Mucosa of rectum (tissue), 2 donors: ENCODE measurements around the gene UMODL1.

Source experiments
- H3K27ac ChIP-seq, 2 donors: one replicate each; pipeline ENCODE4 v1.7.0; 2013; ENCODE audit warnings: inconsistent platforms in 2 of 2, low read depth in 2 of 2, low read length in 2 of 2
- H3K27me3 ChIP-seq, 2 donors: one replicate each; pipeline ENCODE4 v1.7.0; 2013; ENCODE audit warnings: low read length in 2 of 2; ENCODE audit not compliant: control insufficient read depth in 2 of 2, insufficient read depth in 2 of 2
- H3K36me3 ChIP-seq, 2 donors: one replicate each; pipeline ENCODE4 v1.7.0; 2013; ENCODE audit warnings: low read length in 2 of 2; ENCODE audit not compliant: control insufficient read depth in 2 of 2, insufficient read depth in 2 of 2
- H3K4me1 ChIP-seq, 2 donors: one replicate each; pipeline ENCODE4 v1.7.0; 2013; ENCODE audit warnings: low read length in 2 of 2, mild to moderate bottlenecking in 1 of 2; ENCODE audit not compliant: control insufficient read depth in 2 of 2, insufficient read depth in 2 of 2
- H3K4me3 ChIP-seq, 2 donors: one replicate each; pipeline ENCODE4 v1.7.0; 2013; ENCODE audit warnings: low read length in 2 of 2
- H3K9ac ChIP-seq, 2 donors: one replicate each; pipeline ENCODE4 v1.7.0; 2013; ENCODE audit warnings: low read length in 2 of 2, low read depth in 1 of 2, mild to moderate bottlenecking in 1 of 2
- H3K9me3 ChIP-seq, 2 donors: one replicate each; pipeline ENCODE4 v1.7.0; 2013; ENCODE audit warnings: low read length in 2 of 2; ENCODE audit not compliant: control insufficient read depth in 2 of 2
- donor health status: healthy.
- donor health status: Normal muscosa, but diverticular disease.

UMODL1 gene

DNA sequence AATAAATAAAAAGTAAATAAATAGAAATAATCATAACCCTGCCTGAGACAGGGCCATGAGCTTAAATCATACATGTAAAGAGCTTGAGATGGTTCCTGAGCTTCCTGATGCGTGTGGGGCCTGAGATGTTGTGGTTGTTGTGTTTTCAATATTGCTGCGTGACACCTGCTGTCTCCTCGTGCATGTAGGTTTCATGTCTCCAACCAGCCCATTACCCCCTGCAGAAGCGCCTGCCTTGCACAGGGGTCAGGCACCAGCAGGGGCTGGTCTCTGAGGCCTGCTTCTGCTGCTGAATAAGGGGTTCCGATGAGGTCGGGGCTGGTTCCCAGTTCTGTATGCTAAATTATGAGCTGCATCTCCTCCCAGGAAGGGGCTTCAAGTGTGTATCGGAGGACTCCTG lies 15.9 kb downstream of the UMODL1 start:
- Histone ChIP-seq H3K27ac (no peak overlapping the region), H3K4me1 (peaks cover 16 to 18% of the 10 kb centered on the region in 2 donors), H3K9me3 (no peaks in the 10 kb centered on the region), H3K4me3 (no peak overlapping the region), H3K27me3 (no peaks in the 10 kb centered on the region), H3K36me3 (no peaks in the 10 kb centered on the region), H3K9ac (no peak overlapping the region)

DNA sequence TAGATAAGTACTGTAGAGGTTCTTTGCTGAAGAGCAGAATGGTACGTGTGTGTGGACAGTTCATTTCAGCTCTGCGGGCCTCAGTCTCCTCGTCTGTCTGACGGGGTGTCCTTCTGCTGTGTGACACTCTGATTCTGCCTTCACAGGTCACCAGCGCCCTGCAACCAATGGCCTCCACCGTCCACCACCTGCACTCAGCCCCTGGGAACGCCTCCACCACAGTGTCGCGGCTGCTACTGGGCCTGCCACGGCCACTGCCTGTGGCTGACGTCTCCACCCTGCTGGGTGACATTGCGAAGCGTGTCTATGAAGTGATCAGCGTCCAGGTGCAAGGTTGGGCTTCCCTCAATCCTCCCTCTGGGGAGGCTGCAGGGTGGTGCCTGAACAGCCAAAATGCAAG lies 17.0 kb downstream of the UMODL1 start:
- Histone ChIP-seq H3K36me3 (no peaks in the 10 kb centered on the region), H3K4me3 (no peak overlapping the region), H3K27ac (no peak overlapping the region), H3K27me3 (no peaks in the 10 kb centered on the region), H3K9me3 (no peaks in the 10 kb centered on the region), H3K9ac (no peak overlapping the region), H3K4me1 (peaks cover 16 to 18% of the 10 kb centered on the region in 2 donors)

DNA sequence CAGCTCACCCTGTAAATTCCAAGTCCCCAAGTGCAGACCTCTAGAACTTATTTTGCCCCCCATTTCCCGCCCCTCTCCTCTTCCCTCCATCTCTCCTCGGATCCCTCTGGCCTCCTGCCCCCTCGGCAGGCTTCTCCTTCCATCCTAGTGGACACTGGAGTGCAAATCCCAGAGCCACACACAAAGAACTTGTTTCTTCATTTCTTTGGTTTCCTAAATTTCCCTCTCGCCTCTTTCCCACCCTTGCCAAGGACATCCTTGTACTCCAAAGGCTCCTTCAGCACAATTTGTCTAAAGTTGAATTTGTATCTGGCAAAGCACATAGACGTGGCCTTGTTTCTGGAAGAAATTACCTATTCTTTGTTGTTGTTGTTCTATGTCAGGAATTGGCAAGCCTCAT lies 17.5 kb downstream of the UMODL1 start:
- H3K4me3 ChIP-seq: no peak overlapping the region
- no peaks in the 10 kb centered on the region for H3K36me3 ChIP-seq
- no peaks in the 10 kb centered on the region for H3K9me3 ChIP-seq
- no peak overlapping the region for H3K9ac ChIP-seq
- H3K27me3 ChIP-seq: no peaks in the 10 kb centered on the region
- peaks cover 16 to 18% of the 10 kb centered on the region in 2 donors for H3K4me1 ChIP-seq
- no peak overlapping the region for H3K27ac ChIP-seq

DNA sequence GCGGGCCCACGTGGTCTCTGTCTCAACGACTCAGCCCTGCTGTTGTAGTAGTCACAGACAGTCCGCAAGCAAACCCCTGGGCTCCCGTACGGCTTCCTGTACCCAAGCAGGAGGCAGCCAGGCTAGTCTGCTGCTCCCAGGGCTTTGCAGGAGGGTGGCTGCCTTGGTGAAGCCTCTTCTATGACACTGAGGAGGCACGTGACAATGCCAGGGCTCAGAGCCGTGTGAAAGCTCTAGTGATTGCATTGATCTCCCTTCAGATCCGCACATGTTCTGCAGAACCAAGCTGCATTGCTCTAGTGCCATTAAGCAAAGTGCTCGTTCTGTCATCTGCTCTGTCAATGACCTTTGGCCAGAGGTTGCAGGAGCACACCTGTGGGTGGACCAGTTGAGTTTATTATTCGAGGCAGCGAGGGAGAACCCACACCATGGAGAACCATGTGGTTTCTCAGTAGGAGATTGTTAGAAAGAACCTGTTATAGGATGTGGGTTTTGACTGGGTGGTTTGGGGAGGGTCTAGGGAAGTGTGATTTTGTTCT lies 18.0 kb downstream of the UMODL1 start:
- Histone ChIP-seq H3K4me1 (peaks cover 16 to 18% of the 10 kb centered on the region in 2 donors), H3K36me3 (no peaks in the 10 kb centered on the region), H3K27me3 (no peaks in the 10 kb centered on the region), H3K9ac (no peak overlapping the region), H3K4me3 (no peak overlapping the region), H3K27ac (no peak overlapping the region), H3K9me3 (no peaks in the 10 kb centered on the region)

DNA sequence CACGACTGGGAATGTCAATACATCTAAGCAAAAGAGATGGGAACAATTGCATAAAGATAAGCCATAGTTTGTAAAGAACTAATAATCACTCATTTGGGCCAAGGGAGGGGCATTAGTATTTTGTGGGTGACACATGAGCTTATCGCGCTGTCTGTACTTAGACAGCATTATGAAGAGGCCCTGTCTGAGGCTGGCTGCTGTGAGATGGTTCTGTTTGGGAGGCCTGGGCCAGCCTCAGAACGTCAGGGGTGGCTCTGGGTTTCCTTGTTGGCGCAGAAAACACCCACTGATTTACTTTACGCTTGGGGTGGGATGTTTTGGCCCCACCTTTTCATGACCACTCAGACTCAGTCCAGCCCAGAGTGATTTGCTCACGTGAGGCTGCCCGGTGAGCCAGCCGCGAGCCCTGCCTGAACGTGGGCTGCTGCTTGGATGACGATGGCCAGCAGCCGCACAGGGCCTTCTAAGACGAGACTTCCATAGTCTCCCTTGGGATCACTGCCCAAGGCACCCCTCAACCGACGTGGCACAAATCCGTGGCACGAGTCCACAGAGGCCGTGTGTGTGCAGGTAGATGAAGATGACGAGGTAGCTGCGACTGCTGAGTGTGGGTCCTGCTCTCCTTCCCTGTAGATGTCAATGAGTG lies 18.7 kb downstream of the UMODL1 start:
- H3K27me3 ChIP-seq: no peaks in the 10 kb centered on the region
- no peak overlapping the region for H3K4me3 ChIP-seq
- H3K4me1 ChIP-seq: peaks cover 16 to 18% of the 10 kb centered on the region in 2 donors

DNA sequence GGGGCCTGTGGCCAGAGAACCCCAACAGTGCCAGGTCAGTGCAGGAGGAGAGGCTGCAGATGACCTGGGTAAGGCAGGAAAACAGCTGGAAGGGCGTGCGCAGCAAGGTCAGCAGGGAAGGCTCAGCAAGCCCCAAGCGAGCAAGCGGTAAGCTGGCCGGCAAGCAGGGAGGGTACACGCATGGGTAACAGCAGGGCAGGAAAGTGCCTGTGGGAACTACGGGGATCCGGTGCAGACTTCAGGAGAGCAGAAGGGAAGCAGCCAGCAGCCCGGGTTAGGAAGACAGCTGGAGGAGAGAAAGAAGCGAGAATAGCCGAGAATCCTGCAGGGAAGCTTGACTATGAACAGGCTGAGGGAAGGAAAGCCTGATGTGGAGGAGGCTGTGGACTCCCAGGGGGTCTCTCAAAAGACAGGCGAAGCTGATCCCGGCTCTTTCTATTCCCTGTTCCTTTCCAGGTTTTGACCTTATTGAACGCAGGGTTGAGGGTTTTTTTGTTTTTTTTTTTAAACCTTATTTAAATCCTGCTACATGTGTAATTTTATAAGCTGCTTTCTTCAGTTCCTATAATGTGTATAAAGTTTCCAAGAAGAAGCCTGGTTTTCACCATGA lies 20.9 kb downstream of the UMODL1 start:
- no peaks in the 10 kb centered on the region for H3K27me3 ChIP-seq
- H3K9ac ChIP-seq: no peak overlapping the region
- peaks cover 10% of the 10 kb centered on the region in 2 donors for H3K4me1 ChIP-seq
- H3K36me3 ChIP-seq: no peaks in the 10 kb centered on the region
- H3K27ac ChIP-seq: no peak overlapping the region
- H3K4me3 ChIP-seq: no peak overlapping the region
- peaks cover 0 to 7% of the 10 kb centered on the region in 2 donors for H3K9me3 ChIP-seq

More for the DNA sequence above, 18.7 kb downstream of the UMODL1 start:
- Histone ChIP-seq H3K36me3 (no peaks in the 10 kb centered on the region), H3K9ac (no peak overlapping the region), H3K27ac (no peak overlapping the region), H3K9me3 (peaks cover 0 to 3% of the 10 kb centered on the region in 2 donors)

DNA sequence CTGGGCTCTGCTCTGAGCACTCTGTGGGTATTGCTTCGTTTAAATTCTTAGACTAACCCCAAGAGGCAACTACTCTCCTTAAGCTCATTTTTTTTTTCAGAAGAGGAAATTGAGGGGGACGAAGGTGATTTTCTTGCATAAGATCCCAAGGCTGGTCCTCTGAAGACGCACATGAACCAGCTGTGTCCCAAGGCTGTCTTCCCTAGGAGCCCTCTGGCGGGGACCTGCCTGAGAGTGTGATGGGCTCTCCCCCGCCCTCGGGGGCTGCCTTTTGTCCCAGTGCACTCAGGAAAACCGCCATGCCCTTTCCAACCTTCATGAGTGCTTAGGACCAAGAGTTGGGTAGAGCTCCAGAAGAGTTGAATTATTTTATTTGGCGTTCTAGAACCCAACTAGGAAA lies 21.7 kb downstream of the UMODL1 start:
- Histone ChIP-seq H3K9me3 (peaks cover 0 to 7% of the 10 kb centered on the region in 2 donors), H3K27ac (no peak overlapping the region), H3K9ac (no peak overlapping the region), H3K36me3 (no peaks in the 10 kb centered on the region), H3K27me3 (no peaks in the 10 kb centered on the region), H3K4me3 (no peak overlapping the region), H3K4me1 (peaks cover 13 to 16% of the 10 kb centered on the region in 2 donors)

DNA sequence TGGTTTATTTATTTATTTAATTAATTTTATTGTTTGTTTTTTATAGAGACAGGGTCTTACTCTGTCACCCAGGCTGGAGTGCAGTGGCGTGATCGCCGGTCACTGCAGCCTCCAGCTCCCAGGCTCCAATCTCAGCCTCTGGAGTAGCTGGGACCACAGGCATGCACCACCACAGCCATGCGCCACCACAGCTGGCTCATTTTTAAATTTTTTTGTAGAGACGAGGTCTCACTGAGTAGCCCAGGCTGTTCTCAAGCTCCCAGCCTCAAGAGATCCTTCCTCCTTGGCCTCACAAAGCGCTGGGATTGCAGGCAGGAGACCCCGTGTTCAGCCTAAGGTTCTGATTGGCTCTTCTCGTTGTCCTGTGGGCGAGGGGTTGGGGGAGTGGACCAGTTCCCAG lies 22.1 kb downstream of the UMODL1 start:
- Histone ChIP-seq H3K9ac (no peak overlapping the region), H3K9me3 (peaks cover 0 to 7% of the 10 kb centered on the region in 2 donors)

DNA sequence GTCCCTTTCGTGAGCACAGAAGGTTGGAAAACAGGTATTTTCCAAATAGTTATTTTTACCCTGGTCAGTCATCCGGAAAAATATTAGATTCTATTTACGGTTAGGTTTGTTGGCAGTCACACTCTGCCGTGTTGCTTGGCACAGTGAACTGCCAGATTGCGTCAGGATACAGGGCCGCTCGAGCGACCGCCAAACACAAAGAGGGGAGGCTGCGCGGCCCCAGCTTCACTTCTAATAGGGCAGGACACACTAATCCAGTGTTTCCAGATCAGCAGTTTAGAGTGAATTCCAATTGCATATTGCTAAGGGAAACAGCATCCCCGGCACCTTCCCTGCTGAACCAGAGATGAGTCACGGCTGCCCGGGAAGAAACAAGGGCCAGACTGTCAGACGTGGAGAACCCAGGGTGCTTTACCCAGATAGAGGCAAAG lies 22.9 kb downstream of the UMODL1 start:
- no peak overlapping the region for H3K4me3 ChIP-seq
- peaks cover 14 to 22% of the 10 kb centered on the region in 2 donors for H3K4me1 ChIP-seq
- no peaks in the 10 kb centered on the region for H3K36me3 ChIP-seq
- peaks cover 0 to 7% of the 10 kb centered on the region in 2 donors for H3K9me3 ChIP-seq
- no peak overlapping the region for H3K27ac ChIP-seq
- no peak overlapping the region for H3K9ac ChIP-seq
- no peaks in the 10 kb centered on the region for H3K27me3 ChIP-seq

More for the DNA sequence above, 22.1 kb downstream of the UMODL1 start:
- Histone ChIP-seq H3K27ac (no peak overlapping the region), H3K4me1 (peaks cover 16 to 20% of the 10 kb centered on the region in 2 donors), H3K27me3 (no peaks in the 10 kb centered on the region), H3K4me3 (no peak overlapping the region), H3K36me3 (no peaks in the 10 kb centered on the region)

DNA sequence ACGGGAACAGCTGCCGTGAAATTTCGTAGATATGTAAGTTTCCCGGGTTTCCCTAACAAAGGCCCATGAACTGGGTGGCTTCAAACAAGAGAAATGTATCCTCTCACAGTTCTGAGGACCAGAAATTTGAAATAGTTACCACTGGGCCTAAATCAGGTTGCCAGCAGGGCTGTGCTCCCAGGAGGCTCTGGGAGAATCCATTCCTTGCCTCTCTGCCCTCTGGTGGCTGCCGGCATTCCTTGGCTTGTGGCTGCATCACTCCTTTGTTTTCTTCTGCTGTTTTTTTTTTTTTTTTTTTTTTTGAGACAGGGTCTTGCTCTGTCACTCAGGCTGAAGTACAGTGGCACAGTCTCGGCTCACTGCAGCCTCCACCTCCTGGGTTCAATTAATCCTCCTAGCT lies 23.7 kb downstream of the UMODL1 start:
- H3K4me3 ChIP-seq: no peak overlapping the region
- H3K9ac ChIP-seq: no peak overlapping the region
- no peaks in the 10 kb centered on the region for H3K36me3 ChIP-seq
- peaks cover 0 to 7% of the 10 kb centered on the region in 2 donors for H3K9me3 ChIP-seq
- no peak overlapping the region for H3K27ac ChIP-seq
- H3K4me1 ChIP-seq: peaks cover 9 to 14% of the 10 kb centered on the region in 2 donors
- no peaks in the 10 kb centered on the region for H3K27me3 ChIP-seq
